Endodermal cell (in vitro differentiated cells): ENCODE measurements around the gene UPF2. TPM values are rescaled to one million over a fixed set of nuclear protein-coding genes. Genes with fewer than 3 reads are reported as not detected.

Source experiments
- DNase-seq: peaks from one replicate; pipeline ENCODE4 v3.0.0-alpha.2; 2017
- H3K27ac ChIP-seq: 2 replicates; pipeline ENCODE4 v1.5.1; 2013; ENCODE audit warnings: mild to moderate bottlenecking, low read depth, low read length, moderate library complexity
- H3K27me3 ChIP-seq: 2 replicates; pipeline ENCODE4 v1.6.1; 2013; ENCODE audit warnings: mild to moderate bottlenecking, low read length, moderate library complexity; ENCODE audit not compliant: insufficient read depth, control insufficient read depth, poor library complexity, severe bottlenecking
- H3K36me3 ChIP-seq: 2 replicates; pipeline ENCODE4 v1.7.0; 2013; ENCODE audit warnings: mild to moderate bottlenecking, low read length, moderate library complexity; ENCODE audit not compliant: control insufficient read depth, insufficient read depth
- H3K4me1 ChIP-seq: one replicate; pipeline ENCODE4 v1.7.0; 2013; ENCODE audit warnings: low read length; ENCODE audit not compliant: control insufficient read depth, insufficient read depth
- H3K4me3 ChIP-seq: 2 replicates; pipeline ENCODE4 v1.5.1; 2013; ENCODE audit warnings: mild to moderate bottlenecking, low read length, moderate library complexity
- H3K9ac ChIP-seq: 2 replicates; pipeline ENCODE4 v1.6.1; 2013; ENCODE audit warnings: mild to moderate bottlenecking, low read length, moderate library complexity; ENCODE audit not compliant: poor library complexity, severe bottlenecking; ENCODE audit errors: extremely low read depth
- H3K9me3 ChIP-seq: 2 replicates; pipeline ENCODE4 v1.6.1; 2013; ENCODE audit warnings: mild to moderate bottlenecking, low read length, moderate library complexity; ENCODE audit not compliant: control insufficient read depth
- H3K27ac Mint-ChIP-seq: 2 replicates; pipeline ENCODE4 v1.8.0; 2020; ENCODE audit warnings: mixed read lengths
- H3K27me3 Mint-ChIP-seq: 2 replicates; pipeline ENCODE4 v1.8.0; 2021; ENCODE audit warnings: mild to moderate bottlenecking, mixed read lengths; ENCODE audit not compliant: insufficient read depth
- H3K36me3 Mint-ChIP-seq: 2 replicates; pipeline ENCODE4 v1.8.0; 2020; ENCODE audit warnings: low read depth, mixed read lengths
- H3K4me1 Mint-ChIP-seq: 2 replicates; pipeline ENCODE4 v1.8.0; 2020; ENCODE audit warnings: mixed read lengths
- H3K4me3 Mint-ChIP-seq: 2 replicates; pipeline ENCODE4 v1.8.0; 2020; ENCODE audit warnings: mild to moderate bottlenecking, moderate library complexity, mixed read lengths
- H3K9me3 Mint-ChIP-seq: 2 replicates; pipeline ENCODE4 v1.8.0; 2020; ENCODE audit warnings: mild to moderate bottlenecking, mixed read lengths
- CTCF ChIP-seq: fragments of 200-600 bp; sonication (generic); conservative IDR thresholded peaks from 2 replicates; pipeline ENCODE4 v1.5.0; 2021; ENCODE audit warnings: antibody characterized with exemption, mild to moderate bottlenecking
- WGBS, 2 experiments: methylation state at CpG; one replicate each; pipeline versions ENCODE4 v1.1.5 to v1.1.7; 2013; ENCODE audit warnings: missing lambda C conversion rate in 2 of 2, mixed read lengths in 1 of 2; ENCODE audit not compliant: insufficient coverage in 1 of 2, insufficient read length in 1 of 2; 5-methylcytosine and 5-hydroxymethylcytosine counted together
- total RNA-seq, 2 donors: library from RNA; stranded (reverse); fragmentation: NEBNext Ultra II Directional in 1 of 2; extraction: Animal tissue kit (Norgen Biotek cat#: 25700) in 1 of 2; gene quantifications; 2 replicates in 1 of 2; 3 replicates in 1 of 2; pipeline ENCODE4 v1.2.1, GENCODE V29; 2021

UPF2 gene
- total RNA-seq, 2 donors from 2014 or later = 16.8 to 23.4 TPM

GRCh38 chr10:12006671-12007070, 35.9 kb downstream of the UPF2 start:
- peaks cover 25% of the 10 kb centered on the region for H3K9me3 Mint-ChIP-seq
- peaks cover 81% of the 10 kb centered on the region for H3K36me3 ChIP-seq
- TF ChIP-seq CTCF = no peak
- H3K4me1 Mint-ChIP-seq = no peaks in the 10 kb centered on the region
- no peak overlapping the region for H3K27ac ChIP-seq
- DNase-seq = no peak
- H3K9ac ChIP-seq = no peak overlapping the region
- H3K4me3 ChIP-seq = no peak overlapping the region
- 80 to 84% methylated on average over 1 to 4 of the region's 4 CpGs for WGBS, 2 experiments
- H3K4me3 Mint-ChIP-seq = no peak overlapping the region
- peaks cover 75% of the 10 kb centered on the region for H3K36me3 Mint-ChIP-seq
- H3K27me3 Mint-ChIP-seq = no peaks in the 10 kb centered on the region
- no peaks in the 10 kb centered on the region for H3K27me3 ChIP-seq
- no peak overlapping the region for H3K27ac Mint-ChIP-seq
- H3K4me1 ChIP-seq = no peaks in the 10 kb centered on the region
- H3K9me3 ChIP-seq = peaks cover 30% of the 10 kb centered on the region

GRCh38 chr10:11993834-11994468, 48.7 kb downstream of the UPF2 start:
- no peaks in the 10 kb centered on the region for H3K9me3 Mint-ChIP-seq
- 90 to 93% methylated on average over 4 to 6 of the region's 6 CpGs for WGBS, 2 experiments
- Histone ChIP-seq H3K36me3 (peaks cover 38% of the 10 kb centered on the region), H3K27me3 (no peaks in the 10 kb centered on the region), H3K9me3 (no peaks in the 10 kb centered on the region), H3K4me1 (peaks cover under 1% of the 10 kb centered on the region), H3K4me3 (no peak overlapping the region), H3K27ac (no peak overlapping the region), H3K9ac (no peak overlapping the region)
- H3K36me3 Mint-ChIP-seq = peaks cover 63% of the 10 kb centered on the region
- H3K4me3 Mint-ChIP-seq = no peak overlapping the region
- peaks cover under 1% of the 10 kb centered on the region for H3K4me1 Mint-ChIP-seq
- DNase-seq = no peak
- H3K27me3 Mint-ChIP-seq = no peaks in the 10 kb centered on the region
- TF ChIP-seq CTCF = no peak
- H3K27ac Mint-ChIP-seq = no peak overlapping the region

GRCh38 chr10:11988924-11989323, 53.7 kb downstream of the UPF2 start:
- Histone ChIP-seq H3K27ac (no peak overlapping the region), H3K4me3 (peak overlapping the region; percentile 20), H3K9ac (no peak overlapping the region), H3K4me1 (peaks cover 4% of the 10 kb centered on the region), H3K9me3 (peaks cover 6% of the 10 kb centered on the region), H3K27me3 (no peaks in the 10 kb centered on the region), H3K36me3 (peaks cover 22% of the 10 kb centered on the region)
- Mint-ChIP-seq H3K36me3 (peaks cover 51% of the 10 kb centered on the region), H3K4me3 (no peak overlapping the region), H3K27me3 (no peaks in the 10 kb centered on the region), H3K4me1 (peaks cover 14% of the 10 kb centered on the region), H3K27ac (no peak overlapping the region), H3K9me3 (peaks cover 5% of the 10 kb centered on the region)
- no peak for TF ChIP-seq CTCF
- 78% methylated on average over 1 of the region's 1 CpG; no CpG with 5 or more reads in 1 of the 2 experiments for WGBS, 2 experiments
- no peak for DNase-seq
